B cell (primary cell): ENCODE data around the gene C3orf18.

Source experiments
- EZH2 ChIP-seq: IDR thresholded peaks from 2 replicates; pipeline ENCODE4 v1.6.1; 2012; ENCODE audit warnings: borderline replicate concordance, low read depth, mild to moderate bottlenecking, moderate library complexity, low read length; ENCODE audit not compliant: insufficient read depth, poor library complexity, severe bottlenecking
- TF ChIP-seq, protein P1 (sequence below): fragments of 200-600 bp; IDR thresholded peaks from one replicate; pipeline ENCODE4 v1.8.0; 2022; ENCODE audit warnings: antibody characterized with exemption, mild to moderate bottlenecking

DNA sequence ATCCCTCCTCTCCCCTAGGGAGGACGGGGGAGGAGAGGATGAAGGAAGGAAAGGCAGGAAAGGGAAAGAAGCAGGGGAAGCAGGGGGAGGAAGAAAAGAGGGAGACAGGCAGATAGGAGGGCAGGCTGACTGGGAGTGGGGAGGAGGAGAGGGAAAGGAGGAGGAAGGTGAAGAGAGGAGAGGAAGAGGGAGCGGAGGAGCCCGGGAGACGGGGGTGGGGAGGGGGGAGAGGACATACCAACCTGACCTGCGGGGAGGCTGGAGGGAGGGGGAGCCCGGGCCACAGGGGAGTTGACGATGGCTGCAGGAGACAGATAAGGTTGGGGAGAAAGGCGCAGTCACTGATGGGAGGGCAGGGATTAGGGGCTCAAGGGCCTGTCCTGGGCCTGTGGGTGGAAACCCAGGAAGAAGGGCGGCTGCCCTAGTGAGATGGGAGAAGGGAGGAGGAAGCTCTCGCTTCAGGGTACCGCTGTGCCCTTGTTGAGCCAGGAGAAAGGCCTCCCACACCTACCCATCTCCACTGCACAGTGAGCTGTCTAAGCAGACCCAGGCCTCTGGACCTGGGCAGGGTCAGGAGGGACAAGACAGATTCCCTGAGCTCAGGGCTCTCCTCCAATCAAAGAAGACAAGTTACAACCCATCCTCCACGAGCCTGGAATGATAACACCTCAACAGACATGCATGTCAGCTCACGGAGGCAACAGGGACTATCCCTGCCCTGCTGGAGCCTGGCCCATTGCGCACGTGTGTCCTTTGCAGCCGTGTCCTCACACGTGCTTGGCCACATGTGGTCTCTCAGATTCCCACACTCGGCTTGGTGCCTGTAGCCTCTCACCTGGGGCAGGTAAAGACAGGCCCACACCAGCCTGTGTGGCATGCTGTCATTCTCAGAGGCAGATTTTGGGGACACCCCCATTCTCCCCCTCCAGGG is 27.9 kb downstream of the C3orf18 start:
- TF ChIP-seq, protein P1, sequence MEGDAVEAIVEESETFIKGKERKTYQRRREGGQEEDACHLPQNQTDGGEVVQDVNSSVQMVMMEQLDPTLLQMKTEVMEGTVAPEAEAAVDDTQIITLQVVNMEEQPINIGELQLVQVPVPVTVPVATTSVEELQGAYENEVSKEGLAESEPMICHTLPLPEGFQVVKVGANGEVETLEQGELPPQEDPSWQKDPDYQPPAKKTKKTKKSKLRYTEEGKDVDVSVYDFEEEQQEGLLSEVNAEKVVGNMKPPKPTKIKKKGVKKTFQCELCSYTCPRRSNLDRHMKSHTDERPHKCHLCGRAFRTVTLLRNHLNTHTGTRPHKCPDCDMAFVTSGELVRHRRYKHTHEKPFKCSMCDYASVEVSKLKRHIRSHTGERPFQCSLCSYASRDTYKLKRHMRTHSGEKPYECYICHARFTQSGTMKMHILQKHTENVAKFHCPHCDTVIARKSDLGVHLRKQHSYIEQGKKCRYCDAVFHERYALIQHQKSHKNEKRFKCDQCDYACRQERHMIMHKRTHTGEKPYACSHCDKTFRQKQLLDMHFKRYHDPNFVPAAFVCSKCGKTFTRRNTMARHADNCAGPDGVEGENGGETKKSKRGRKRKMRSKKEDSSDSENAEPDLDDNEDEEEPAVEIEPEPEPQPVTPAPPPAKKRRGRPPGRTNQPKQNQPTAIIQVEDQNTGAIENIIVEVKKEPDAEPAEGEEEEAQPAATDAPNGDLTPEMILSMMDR = no peak
- TF ChIP-seq EZH2 = no peak
